Stimulated activated naive CD8-positive, alpha-beta T cell treated with anti-CD3 and anti-CD28 coated beads, Interleukin-15, Interleukin-2, amounts not matched to agents 100 ng/mL and 50 ng/mL, for 24 hours (primary cell): ENCODE results near the gene DSC2.

Source experiments
- H3K27ac Mint-ChIP-seq: one replicate; pipeline ENCODE4 v1.8.0; 2021; ENCODE audit warnings: mild to moderate bottlenecking, mixed read lengths
- H3K27me3 Mint-ChIP-seq: one replicate; pipeline ENCODE4 v1.8.0; 2021; ENCODE audit warnings: mixed read lengths
- H3K36me3 Mint-ChIP-seq: one replicate; pipeline ENCODE4 v1.8.0; 2021; ENCODE audit warnings: low read depth, mixed read lengths
- H3K4me1 Mint-ChIP-seq: one replicate; pipeline ENCODE4 v1.8.0; 2021; ENCODE audit warnings: low read depth, mixed read lengths
- H3K4me3 Mint-ChIP-seq: one replicate; pipeline ENCODE4 v1.8.0; 2021; ENCODE audit warnings: mild to moderate bottlenecking, mixed read lengths
- H3K9me3 Mint-ChIP-seq: one replicate; pipeline ENCODE4 v1.8.0; 2021; ENCODE audit warnings: mixed read lengths

The DSC2 gene

DNA sequence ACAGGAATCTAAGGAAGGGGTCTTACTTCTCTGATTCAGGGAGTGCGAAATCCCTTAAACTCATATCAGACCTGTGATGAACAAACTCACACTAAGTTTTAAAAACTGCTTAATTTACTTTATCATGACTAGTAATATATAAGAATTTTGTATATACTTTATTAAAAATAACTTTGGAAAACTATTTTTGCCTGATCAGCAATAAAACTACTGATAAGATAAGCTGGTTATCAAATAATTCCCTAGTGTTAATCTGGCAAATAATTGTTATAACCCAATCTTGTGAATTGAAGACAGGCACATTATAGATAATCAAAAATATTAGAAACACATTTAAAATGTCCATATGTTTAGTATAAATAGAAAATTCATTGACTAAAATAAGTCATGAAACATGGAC, 36.0 kb downstream of the DSC2 start:
- Mint-ChIP-seq H3K27ac (no peak overlapping the region), H3K36me3 (no peaks in the 10 kb centered on the region), H3K4me1 (peaks cover 5% of the 10 kb centered on the region), H3K9me3 (no peaks in the 10 kb centered on the region), H3K27me3 (no peaks in the 10 kb centered on the region), H3K4me3 (no peak overlapping the region)

DNA sequence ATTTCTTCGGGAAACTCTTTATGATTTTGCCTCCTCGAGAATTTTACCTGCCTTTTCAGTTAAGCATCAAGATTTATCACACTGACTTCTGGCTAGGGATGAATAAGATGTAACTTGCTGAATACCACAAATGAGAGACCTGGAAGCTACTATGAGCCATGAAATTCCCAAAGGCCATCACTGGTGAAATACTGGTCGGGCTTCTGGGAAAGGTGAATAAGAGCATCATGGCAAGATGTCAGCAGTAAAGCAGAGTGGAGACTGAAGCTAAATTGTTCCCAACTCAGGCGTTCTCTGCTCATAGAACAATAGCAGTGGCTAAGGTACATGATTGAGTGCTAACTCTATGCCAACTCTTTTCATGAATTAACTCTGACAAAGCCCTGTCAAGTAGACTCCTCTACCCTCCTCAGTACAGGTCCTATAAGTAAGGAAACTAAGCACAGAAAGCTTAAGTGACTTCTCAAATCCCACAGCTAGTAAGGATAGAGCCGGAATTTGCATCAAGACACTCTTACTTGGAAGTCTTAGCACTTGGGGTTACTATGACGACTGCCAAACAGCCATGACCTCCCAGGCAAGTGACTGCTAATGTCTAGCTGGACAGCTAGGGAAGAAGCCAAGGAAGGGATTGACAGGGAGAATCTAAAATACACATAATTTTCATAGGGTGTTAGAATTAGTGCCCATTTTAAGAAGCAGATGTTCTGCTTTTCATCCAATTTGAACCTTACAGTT, 37.0 kb downstream of the DSC2 start:
- Mint-ChIP-seq H3K27me3 (no peaks in the 10 kb centered on the region), H3K9me3 (no peaks in the 10 kb centered on the region), H3K4me3 (no peak overlapping the region), H3K36me3 (no peaks in the 10 kb centered on the region), H3K4me1 (peaks cover 5% of the 10 kb centered on the region), H3K27ac (no peak overlapping the region)

DNA sequence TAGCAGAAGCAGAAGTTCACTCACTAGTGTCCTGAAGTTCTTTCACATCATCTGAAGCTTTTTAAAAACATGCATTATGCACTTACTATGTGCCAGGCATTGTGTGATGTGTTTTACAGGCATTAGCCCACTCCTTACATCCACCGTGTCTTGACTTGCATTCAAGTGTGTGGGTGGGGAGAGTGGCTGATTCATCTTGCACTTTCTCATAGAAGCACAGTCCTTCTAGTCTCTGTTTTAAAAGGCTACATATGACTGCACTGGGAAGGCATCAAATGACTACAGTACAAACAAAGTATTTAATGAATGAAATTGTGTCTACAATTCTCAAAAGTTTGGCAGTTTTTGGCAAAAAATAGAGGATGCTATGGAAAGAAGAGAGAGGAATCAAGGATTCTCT, 38.1 kb downstream of the DSC2 start:
- no peaks in the 10 kb centered on the region for H3K9me3 Mint-ChIP-seq

DNA sequence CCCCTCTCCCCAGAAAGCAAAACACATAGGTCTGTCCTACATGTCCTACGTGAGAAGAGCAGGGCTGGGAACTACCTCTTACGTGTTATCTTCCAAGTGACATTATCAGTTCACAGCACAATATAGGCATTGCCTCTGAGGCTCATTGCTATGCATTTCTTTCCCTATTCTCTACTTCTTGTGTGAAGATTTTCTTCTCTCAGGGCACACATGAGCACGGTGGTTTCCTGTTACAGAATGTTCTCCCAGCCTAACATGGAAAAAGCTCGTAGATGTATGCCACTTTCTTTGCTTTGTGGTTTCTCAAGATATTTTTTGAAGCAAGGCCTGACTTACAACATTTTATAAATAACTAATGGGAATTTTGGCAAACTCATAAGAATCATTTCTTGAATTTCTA, 40.3 kb downstream of the DSC2 start:
- Mint-ChIP-seq H3K36me3 (no peaks in the 10 kb centered on the region), H3K4me1 (peaks cover 5% of the 10 kb centered on the region), H3K27ac (no peak overlapping the region), H3K4me3 (no peak overlapping the region), H3K27me3 (no peaks in the 10 kb centered on the region), H3K9me3 (no peaks in the 10 kb centered on the region)

More for the DNA sequence above, 38.1 kb downstream of the DSC2 start:
- H3K4me1 Mint-ChIP-seq, result peaks cover 5% of the 10 kb centered on the region
- no peaks in the 10 kb centered on the region for H3K27me3 Mint-ChIP-seq
- no peaks in the 10 kb centered on the region for H3K36me3 Mint-ChIP-seq
- H3K4me3 Mint-ChIP-seq, result no peak overlapping the region
- H3K27ac Mint-ChIP-seq, result no peak overlapping the region

DNA sequence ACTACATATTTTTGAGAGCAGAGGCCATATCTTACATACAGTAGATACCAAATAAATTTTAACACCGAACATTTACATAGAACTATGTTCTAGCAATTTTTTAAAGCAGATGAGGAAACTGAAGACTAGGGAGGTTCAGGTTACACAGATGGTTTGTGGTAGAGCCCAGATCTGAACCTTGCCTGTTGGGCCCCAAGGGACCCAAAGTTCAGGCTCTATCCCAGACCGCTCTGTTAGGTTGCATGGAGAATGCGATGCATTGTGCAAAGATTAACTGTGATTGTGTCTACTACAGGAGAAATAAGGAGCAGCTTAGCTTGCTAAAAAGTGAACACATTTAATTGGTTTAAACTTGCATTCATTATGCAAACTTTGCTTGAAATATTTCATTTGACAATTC, 43.3 kb downstream of the DSC2 start:
- no peaks in the 10 kb centered on the region for H3K36me3 Mint-ChIP-seq
- no peaks in the 10 kb centered on the region for H3K9me3 Mint-ChIP-seq
- H3K4me1 Mint-ChIP-seq, result peaks cover 5% of the 10 kb centered on the region
- no peak overlapping the region for H3K4me3 Mint-ChIP-seq
- peaks cover 6% of the 10 kb centered on the region for H3K27me3 Mint-ChIP-seq
- no peak overlapping the region for H3K27ac Mint-ChIP-seq

DNA sequence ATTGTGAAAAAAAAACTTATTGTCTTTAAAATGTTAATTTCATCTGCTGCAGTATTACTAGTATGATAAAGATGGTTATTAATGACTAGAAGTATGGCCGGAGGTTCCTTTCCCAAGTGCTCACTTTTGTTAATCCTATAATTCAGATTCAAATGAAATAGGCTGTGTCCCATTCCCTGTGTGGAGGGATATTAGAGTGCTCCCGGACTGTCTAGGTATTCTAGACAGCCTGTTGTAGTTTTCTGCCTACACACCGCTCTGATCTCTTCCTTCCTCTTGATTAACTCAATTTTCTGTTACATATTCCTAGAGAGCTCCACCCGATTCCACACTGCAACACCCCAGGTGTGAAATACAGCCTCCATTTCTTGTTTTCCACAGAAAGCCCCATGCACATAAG, 44.3 kb downstream of the DSC2 start:
- Mint-ChIP-seq H3K27me3 (peaks cover 6% of the 10 kb centered on the region), H3K36me3 (no peaks in the 10 kb centered on the region), H3K27ac (no peak overlapping the region), H3K4me3 (no peak overlapping the region), H3K9me3 (peaks cover 2% of the 10 kb centered on the region), H3K4me1 (peaks cover 5% of the 10 kb centered on the region)

DNA sequence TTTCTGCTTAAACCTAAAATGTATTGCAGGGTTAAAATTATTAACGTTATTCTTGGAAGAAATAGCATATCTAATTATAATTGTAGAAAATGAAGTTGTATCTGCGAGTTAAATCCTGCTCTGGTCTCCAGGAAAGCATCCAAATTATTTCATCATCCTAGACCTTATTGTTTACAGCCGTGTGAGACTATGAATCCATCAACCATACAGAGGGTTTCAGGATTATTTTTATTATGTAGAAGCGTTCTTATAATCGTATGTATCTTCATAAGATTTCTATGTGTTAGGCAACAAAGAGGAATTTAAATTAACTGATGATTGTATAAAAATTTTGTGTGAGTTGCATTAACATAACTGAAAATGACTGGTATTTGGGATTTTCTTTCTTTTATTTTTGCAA, 45.2 kb downstream of the DSC2 start:
- H3K4me1 Mint-ChIP-seq, result no peaks in the 10 kb centered on the region
- H3K9me3 Mint-ChIP-seq, result peaks cover 7% of the 10 kb centered on the region
- no peak overlapping the region for H3K4me3 Mint-ChIP-seq
- no peaks in the 10 kb centered on the region for H3K36me3 Mint-ChIP-seq
- H3K27ac Mint-ChIP-seq, result no peak overlapping the region
- H3K27me3 Mint-ChIP-seq, result peaks cover 6% of the 10 kb centered on the region

DNA sequence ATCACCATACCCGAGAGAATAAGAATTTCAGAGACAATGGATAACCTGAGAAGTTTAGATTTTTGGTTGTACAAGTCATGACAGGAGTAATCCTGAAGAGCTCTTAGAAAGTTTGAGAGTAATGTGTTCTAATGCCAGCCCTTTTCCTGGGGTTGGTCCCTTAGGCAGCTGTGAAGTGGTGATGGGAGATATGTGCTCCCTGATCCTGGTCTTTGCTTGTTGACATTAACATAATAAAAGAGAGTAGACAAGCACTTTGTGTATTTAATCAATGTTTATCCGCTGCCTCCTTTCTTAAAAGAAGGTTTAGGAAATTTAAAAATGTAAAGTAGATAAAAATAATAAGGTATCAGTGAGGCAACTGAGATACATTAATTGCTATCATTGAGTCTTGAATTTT, 45.9 kb downstream of the DSC2 start:
- H3K9me3 Mint-ChIP-seq, result peaks cover 7% of the 10 kb centered on the region
- H3K4me1 Mint-ChIP-seq, result no peaks in the 10 kb centered on the region
- H3K27me3 Mint-ChIP-seq, result peaks cover 6% of the 10 kb centered on the region
- no peak overlapping the region for H3K4me3 Mint-ChIP-seq
- H3K27ac Mint-ChIP-seq, result no peak overlapping the region
- H3K36me3 Mint-ChIP-seq, result no peaks in the 10 kb centered on the region

DNA sequence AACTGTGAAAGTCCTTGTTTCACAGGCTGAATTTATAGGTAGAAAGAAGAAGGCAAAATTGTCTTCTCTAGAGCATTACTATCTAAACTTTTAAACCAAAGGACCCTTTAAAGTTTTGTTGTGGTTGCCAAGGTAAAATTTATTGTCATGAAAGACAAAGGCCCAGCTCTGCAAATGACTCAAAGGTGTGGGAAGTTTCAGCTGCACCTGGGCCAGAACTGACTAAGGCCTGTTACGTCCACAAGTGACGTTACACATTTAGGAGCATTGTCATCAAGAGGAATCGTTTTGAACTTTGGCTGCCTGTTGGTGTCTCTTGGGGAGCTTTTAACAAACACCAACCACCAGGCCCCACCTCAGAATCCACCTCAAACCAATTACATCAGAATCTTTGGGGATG, 51.6 kb downstream of the DSC2 start:
- Mint-ChIP-seq H3K27me3 (peaks cover 11% of the 10 kb centered on the region), H3K4me3 (no peak overlapping the region), H3K9me3 (peaks cover 7% of the 10 kb centered on the region), H3K36me3 (no peaks in the 10 kb centered on the region), H3K4me1 (no peaks in the 10 kb centered on the region), H3K27ac (no peak overlapping the region)

DNA sequence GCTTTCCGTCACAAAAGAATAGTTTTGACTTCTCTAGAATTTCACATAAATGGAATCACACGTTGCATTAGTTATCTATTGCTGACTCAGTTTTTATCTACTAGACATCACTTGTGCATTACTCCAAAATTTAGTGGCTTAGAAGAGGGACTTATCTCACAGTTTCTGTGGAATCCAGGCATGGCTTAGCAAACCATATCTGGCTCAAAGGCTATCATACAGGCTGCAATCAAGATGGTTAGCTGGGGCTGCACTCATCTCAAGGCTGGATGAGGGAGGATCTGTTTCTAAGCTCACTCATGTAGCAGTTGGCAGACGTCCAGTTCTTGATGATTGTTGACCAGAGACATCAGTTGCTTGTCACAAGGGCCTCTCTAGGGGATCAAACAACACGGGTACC, 53.0 kb downstream of the DSC2 start:
- Mint-ChIP-seq H3K4me1 (no peaks in the 10 kb centered on the region), H3K9me3 (peaks cover 7% of the 10 kb centered on the region), H3K36me3 (no peaks in the 10 kb centered on the region)

DNA sequence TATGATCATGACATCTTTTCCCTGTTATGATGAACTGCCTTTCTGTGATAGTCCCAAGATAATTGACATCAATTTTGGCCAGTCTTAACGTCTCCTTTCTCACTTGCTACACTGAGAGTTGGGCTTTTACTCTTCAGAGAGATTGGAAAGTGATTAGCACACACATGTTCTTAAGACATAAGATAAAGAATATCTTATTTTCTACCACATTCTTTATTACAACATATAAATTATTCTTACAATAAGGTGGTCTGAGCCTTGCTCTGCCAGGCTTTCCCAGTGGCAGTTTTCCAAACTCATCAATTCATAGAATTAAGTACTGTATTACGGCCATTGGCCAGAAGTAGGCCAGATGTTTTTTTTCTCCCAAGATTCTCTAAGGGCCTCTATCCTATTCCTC, 54.0 kb downstream of the DSC2 start:
- H3K4me1 Mint-ChIP-seq, result no peaks in the 10 kb centered on the region
- H3K27ac Mint-ChIP-seq, result no peak overlapping the region
- H3K9me3 Mint-ChIP-seq, result peaks cover 14% of the 10 kb centered on the region

More for the DNA sequence above, 53.0 kb downstream of the DSC2 start:
- Mint-ChIP-seq H3K4me3 (no peak overlapping the region), H3K27ac (no peak overlapping the region), H3K27me3 (peaks cover 14% of the 10 kb centered on the region)

DNA sequence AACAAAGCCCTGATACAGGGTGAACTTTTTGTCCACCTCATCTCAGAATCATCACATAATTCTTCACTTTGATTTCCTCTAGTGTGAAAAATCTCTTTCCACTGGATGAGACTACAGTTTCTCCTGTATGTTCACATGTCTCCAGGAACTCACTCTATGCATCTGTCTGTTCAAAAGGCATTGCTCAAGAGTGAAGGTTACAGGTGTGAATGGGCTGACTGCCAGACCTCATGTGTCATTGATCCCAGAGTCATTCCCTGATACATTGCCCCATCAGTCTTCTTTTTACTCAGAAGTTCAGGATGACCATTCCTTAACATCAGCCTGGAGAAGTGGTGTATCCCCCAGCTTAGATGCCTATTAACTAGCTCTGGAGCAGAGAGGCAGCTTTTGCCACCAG, 55.3 kb downstream of the DSC2 start:
- peaks cover 5% of the 10 kb centered on the region for H3K36me3 Mint-ChIP-seq
- no peak overlapping the region for H3K27ac Mint-ChIP-seq
- H3K4me3 Mint-ChIP-seq, result no peak overlapping the region
- peaks cover 30% of the 10 kb centered on the region for H3K27me3 Mint-ChIP-seq
- peaks cover 4% of the 10 kb centered on the region for H3K4me1 Mint-ChIP-seq
- H3K9me3 Mint-ChIP-seq, result peaks cover 8% of the 10 kb centered on the region

More for the DNA sequence above, 54.0 kb downstream of the DSC2 start:
- H3K27me3 Mint-ChIP-seq, result peaks cover 23% of the 10 kb centered on the region
- H3K36me3 Mint-ChIP-seq, result peaks cover 3% of the 10 kb centered on the region
- no peak overlapping the region for H3K4me3 Mint-ChIP-seq

DNA sequence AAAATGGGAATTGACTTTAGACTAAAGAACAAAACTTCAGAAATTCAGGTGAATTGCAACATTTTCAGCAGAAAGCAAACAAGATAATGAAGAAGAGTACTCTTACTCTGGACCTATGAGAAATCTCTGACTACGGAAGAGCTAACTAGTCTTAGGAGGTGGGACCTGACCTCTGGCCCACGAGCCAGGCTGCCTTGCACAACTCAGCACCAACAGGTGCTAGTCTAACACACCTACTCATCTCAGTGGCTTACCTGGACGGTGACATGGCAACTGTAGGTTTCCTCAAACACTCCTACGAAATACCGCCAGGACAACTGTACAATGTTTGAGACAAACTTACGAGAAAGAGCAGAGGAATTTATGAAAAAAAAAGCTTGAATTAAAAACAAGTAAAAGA, 56.6 kb downstream of the DSC2 start:
- Mint-ChIP-seq H3K27ac (no peak overlapping the region), H3K4me1 (peaks cover 8% of the 10 kb centered on the region), H3K36me3 (peaks cover 5% of the 10 kb centered on the region), H3K9me3 (peaks cover 9% of the 10 kb centered on the region), H3K27me3 (peaks cover 44% of the 10 kb centered on the region), H3K4me3 (no peak overlapping the region)

DNA sequence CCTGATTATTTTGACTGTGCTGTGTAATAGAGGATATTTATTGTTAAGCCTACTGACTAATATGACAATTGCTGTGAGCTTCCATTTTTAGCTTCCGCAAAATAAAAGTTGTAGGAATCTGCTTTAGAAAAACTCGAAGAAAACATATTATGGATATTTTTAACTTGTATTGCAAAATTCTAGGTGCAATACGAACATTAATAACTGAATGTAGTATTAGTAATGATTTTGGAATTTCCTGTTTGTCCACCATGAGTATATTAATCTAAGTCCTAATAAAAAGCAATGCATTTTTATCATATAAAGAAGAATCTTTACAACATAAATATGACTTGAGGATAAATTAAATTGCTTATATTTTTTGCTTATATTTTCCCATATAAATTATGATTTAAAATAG, 57.3 kb downstream of the DSC2 start:
- Mint-ChIP-seq H3K27me3 (peaks cover 50% of the 10 kb centered on the region), H3K36me3 (peaks cover 5% of the 10 kb centered on the region), H3K27ac (no peak overlapping the region), H3K4me3 (no peak overlapping the region), H3K9me3 (peaks cover 13% of the 10 kb centered on the region), H3K4me1 (peaks cover 8% of the 10 kb centered on the region)

DNA sequence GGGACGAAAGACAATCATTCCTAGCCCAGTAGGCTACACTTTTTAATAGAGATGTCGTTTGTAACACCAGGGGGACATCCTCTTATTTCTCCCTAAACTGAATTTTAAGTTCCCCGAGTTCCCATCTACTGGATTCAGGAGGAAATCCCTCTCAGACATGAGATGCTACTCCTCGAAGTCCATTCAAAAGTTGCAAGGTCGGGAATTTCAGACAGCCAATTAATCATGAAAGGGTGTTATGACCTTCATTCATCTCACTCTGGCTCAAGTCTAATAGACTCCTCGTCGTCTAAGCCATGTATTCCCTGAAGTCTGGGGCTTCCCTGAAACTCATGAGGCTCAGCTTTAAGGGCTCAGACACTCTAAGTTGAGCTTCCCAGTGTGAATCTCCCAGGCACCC, 58.5 kb downstream of the DSC2 start:
- Mint-ChIP-seq H3K9me3 (peaks cover 15% of the 10 kb centered on the region), H3K36me3 (peaks cover 5% of the 10 kb centered on the region), H3K27me3 (peaks cover 60% of the 10 kb centered on the region), H3K4me3 (no peak overlapping the region), H3K4me1 (peaks cover 8% of the 10 kb centered on the region), H3K27ac (no peak overlapping the region)
